Eye (tissue), 1 donor: ENCODE results near the gene SLC6A1.
A peak's percentile ranks its signal among the peaks of the same experiment; 100 is the strongest.
"Not testable (repeated sequence)": the region's sequence is repeated elsewhere in the genome, so short reads cannot be mapped to it uniquely, and the experiment has no call there.

Source experiments
- DNase-seq: peaks from one replicate; pipeline ENCODE4 v3.0.0-alpha.2; 2015

The SLC6A1 gene

DNA sequence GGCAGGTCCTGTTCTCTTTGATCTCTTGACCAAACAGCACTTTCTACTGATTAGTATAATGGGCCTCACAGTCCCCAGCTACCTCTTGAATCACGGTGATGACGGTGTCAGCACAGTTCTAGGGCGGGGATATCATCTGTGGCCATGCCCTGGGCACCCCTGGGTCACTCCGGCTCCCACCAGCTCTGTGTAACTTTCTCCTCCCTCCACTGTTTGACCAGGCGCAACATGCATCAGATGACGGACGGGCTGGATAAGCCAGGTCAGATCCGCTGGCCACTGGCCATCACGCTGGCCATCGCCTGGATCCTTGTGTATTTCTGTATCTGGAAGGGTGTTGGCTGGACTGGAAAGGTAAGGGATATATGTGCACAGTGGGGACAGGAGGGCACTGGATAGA is 29.6 kb downstream of the SLC6A1 start:
- DNase-seq, result no peak

DNA sequence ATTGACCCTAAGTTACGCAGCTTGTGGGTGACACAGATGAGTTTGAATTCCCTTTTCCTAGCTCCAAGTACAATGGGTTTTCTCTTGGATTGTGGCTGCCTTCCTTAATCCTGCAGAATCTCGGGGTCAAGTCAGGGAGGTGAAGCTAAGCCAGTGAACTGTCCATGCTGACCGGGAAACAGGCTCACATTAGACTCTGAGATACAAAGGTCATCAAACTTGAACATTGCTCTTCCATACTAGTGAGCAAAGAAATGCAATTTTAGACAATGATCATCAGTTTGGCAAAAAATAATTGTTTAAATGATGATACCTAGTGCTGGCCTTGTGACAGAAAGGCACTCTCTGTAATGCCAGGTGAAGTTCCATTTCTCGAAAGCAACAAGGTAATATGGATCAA is 31.6 kb downstream of the SLC6A1 start:
- no peak for DNase-seq

DNA sequence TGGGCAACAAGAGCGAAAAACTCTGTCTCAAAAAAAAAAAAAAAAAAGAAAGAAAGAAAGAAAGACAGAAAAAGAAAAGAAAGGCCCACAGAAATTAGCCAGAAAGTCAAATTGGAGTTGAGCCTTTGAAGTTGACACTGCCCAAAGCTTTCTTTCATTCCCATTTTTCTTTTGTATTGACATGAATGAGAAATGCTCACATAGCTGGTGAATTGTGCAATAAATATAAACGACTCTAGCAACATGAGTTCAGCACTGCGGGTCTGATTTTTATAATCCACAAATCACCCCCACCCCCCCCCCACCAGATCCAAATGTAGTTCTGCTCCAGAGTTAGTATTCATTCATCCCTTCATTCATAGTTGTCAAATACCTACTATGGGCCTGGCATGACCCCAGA is 37.4 kb downstream of the SLC6A1 start:
- no peak for DNase-seq

DNA sequence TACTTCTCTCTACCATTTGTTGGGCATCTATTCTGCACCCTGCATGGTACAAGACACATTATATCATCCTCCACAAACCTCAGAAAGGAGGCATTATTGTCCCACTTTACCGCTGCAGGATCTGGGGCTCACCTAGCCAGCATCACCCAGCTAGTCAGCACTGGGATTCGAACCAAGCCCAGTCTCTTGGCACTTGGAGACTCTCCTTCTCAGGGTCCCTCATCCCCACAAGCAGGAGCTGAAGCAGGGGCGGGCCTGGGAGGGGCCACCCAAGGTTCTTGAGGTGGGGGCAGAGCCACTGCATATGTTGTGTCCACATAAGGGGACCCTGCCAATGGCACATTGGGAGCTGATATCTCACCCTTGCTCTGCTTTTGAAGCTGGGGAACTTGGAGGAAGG is 41.3 kb downstream of the SLC6A1 start:
- no peak for DNase-seq

GRCh38 chr3:11034309-11034985 is 41.9 kb downstream of the SLC6A1 start:
- no peak for DNase-seq

- no peak for DNase-seq
These were observed 43.4 kb downstream of the SLC6A1 start for GRCh38 chr3:11035757-11036505.

DNA sequence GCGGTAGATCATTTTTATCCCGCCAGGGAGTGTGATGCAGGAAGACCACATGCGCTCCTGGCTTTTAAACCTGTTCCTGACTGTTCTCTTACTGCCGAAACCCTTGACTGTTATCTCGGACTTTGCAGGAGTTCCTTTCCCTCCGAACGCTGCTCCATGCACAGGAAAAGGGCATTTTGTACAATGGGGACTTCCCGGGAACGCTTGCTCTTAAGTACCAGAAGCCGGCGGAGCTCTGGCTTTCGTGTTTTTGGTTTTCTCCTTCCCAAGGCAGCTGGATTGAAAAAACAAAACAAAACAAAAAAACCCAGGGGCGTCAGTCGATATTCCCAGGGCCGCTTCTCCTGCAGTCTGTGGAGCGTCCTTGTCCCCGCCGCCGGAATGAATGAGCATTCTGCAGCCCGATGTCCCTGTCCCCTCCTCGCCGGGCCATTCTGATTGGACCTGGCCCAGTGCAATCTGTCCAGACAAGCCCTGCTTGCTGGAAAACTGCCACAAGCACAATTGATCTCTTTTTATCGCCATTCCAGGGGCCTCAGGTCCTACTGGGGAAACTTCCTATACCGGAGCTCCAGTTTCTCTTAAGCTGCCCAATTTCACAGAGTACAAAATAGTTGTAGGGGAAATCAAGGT is 44.8 kb downstream of the SLC6A1 start:
- DNase-seq, result no peak

DNA sequence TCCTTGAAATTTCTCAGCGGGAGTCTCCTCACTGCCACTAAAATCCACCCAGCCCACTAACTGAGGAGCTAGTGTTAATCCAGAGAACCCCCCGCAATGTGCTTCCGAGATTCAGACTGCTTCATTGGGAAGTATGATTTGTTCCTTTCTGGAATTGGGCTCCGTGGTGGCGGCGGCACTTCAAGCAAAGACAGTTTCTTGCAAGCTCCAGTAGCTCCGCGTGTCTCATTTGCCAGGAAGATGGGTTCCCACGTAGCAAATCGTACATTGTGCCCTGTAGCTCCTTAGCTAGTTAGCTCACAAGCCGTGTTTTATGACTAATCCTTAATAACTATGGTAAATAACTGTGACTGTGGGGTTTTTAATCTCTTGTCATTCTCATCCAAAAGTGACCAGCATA is 45.4 kb downstream of the SLC6A1 start:
- no peak for DNase-seq

DNA sequence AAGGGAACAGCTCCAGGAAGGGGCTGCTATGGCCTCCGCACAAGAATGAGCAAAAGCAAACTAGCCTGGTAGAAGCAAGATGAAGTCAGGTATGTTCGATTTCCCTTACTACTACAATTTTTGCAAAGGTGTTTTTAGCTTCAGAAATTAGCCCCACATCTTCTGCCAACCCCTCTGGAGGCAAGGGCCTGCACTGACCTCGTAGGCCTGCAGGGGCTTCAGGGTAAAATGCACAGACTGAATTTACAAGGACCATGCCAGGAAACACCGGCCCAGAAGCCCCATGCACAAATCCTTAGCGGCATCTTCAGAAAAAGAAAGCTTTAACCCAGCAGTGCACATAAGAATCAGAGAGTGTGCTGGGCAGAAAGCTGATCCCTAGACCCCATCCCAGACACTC is 53.0 kb downstream of the SLC6A1 start:
- DNase-seq, result no peak

- no peak for DNase-seq
These were observed 55.0 kb downstream of the SLC6A1 start for GRCh38 chr3:11047500-11047899.

DNA sequence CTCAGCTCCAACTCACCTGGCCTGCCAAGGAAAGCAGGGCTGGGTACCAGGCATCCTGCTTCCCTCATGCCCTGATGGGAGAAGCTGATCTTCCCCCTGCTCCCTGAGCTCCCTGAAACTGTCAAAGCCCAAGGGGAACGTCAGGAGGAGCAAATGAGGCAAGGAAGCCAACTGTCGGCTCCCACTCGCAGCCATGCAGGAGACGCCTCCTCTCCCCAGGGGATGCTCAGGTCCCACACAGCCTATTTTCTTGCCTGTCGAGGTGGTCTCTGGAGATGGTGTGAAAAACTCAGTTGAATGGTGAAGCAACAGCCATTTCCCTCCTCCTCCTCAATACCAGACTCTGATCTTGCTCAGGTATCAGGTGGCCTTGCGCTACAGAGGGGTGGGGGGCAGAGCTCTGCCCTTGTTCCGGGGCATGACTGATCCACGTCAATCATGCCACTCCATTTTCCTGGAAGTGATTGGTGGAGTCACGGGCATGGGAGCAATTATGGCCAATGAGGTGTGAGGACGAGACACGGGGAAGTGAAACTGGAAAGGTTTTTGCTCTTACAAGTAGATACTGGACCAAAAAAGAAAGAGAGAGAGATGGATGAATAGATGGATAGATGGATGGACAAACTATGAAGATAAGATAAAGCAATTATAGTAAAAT is 58.2 kb downstream of the SLC6A1 start:
- DNase-seq, result no peak

DNA sequence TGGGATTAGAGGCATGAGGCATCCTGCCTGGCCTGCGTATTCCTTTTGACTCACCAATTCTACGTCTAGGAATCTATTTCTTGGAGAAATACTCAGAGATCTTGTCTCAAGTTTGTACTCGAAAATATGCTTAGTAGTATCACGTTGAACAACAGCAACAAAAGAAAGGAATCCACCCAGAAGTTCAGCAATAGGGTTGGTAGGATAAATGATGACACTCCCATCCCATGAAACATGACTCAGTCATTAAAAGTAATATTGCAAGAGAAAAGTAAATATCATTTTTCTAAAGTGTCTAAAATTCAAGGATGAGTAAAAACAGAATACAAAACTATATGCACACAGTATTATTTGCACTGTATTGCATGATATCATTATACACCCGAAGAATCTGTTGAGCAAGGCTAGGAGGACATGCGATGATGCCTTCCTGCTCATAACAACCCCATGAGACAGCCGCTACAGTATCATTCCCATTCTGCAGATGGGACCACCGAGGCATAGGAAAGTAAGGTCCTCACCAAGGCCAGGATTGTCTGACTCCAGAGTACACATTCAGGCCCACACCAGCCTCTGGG is 61.5 kb downstream of the SLC6A1 start:
- no peak for DNase-seq

DNA sequence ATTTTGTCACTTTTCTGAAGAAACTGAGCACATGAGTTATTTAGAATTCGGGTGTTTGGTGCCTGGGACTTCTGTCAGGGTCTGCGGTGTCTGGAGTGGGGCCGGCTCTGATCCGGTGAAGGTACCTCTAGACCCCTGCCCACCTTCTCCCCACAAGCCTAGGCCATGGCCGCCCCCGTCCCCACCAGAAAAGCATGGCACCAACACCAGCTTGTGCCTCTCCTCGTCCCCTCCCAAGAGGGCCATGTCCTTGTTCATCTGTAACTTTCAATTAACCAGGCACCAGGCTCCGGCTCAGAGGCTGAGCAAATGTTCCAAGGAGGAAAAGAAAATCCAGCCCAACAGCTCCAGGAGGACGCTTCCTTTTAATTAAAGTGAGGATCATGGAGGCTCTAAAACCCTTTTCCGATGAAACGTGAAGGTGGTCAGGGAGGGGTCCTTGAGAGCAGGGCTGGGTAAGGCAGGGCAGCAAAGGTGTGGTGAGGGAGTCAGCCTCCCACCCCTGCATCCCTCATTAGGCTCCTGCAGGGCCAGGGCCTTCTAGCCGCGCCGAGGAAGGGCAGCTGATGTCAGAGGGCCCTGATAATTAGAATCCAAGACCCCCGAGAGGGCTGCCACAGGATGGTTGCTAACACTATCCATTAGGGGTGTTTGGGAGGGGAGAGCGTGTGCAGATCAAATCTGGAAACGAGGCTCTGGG is 62.3 kb downstream of the SLC6A1 start:
- no peak for DNase-seq

- no peak for DNase-seq
These were observed 62.9 kb downstream of the SLC6A1 start for GRCh38 chr3:11055496-11055895.

DNA sequence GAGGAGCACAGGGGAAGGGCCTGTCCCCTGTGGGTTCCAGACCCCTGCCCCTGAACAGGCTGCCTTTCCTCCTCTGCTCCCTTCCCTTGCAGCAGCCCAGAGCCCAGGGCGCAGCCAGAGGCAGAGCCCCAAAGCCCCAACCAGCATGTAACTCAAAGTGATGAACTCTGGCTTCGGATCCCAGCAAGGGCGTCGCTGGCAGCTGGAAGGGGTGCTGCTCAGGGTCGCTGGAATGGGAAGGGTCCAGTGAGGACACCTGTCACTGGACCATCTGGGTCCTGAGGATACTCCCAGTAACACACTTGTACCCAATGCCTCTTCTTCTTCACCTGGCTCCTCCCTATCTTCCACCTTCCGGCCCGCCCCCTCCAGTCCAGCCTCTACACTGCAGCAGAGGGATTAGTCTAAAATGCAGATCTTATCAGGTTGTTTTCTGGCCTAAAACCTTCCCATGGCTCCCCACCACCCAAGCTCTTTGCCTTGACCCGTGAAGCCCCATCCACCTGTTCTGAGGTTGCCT is 64.0 kb downstream of the SLC6A1 start:
- DNase-seq, result no peak

GRCh38 chr3:11057655-11058054 is 65.1 kb downstream of the SLC6A1 start:
- no peak for DNase-seq

- DNase-seq, result peak; percentile 90
These were observed 66.7 kb downstream of the SLC6A1 start for GRCh38 chr3:11059090-11059798.

DNA sequence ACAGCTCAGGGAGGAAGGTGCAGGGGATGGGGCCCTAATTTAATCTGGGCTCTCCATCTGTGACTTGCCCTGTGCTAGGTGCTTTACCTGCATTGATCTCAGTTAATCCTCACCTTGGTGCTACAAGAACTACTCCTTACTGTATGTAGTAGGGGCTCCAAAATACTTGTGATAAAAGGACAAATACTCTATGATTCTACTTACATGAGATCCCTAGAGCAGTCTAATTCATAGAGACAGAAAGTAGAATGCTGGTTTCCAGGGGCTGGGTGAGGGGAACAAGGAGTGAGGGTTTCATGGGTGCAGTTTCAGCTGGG is 67.2 kb downstream of the SLC6A1 start:
- no peak for DNase-seq

DNA sequence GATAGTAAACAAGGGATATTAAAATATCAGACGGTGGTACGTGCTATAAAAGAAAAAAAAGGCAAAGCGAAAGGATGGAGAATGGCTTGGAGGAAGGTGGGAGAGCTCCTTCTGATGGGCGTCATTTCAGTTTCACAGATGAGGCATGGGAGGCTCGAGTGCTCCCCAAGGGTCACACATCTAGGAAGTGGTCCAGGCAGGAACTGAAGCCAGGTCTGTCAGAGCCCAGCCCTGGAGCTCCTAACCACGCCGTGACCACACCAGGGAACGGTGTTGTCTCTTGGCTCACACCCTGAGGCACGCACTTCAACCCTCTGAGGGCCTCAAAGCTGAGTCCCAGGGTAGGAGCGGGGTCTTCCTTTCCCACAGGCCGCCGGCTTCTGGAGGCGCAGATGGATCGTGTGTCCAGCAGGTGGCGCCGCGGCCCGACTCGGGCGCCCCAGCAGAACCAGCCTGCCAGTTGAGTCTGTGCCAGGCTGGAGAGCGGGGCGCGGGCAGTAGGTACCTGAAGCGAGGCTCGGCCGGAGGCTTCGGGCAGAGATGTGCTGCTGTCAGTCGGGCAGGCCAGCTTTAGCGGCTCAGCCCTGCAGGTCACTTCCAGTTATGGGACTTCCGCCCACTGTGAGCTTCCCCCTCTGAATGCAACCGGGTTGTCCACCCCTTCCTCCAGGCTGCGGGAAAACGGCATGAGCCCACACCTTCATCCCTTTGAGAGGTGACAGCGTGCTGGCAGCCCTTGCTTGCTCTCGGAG is 68.1 kb downstream of the SLC6A1 start:
- DNase-seq, result peak; percentile 70

GRCh38 chr3:11061268-11061871 is 68.8 kb downstream of the SLC6A1 start:
- DNase-seq, result not testable (repeated sequence)

- DNase-seq, result no peak
These were observed 70.2 kb downstream of the SLC6A1 start for GRCh38 chr3:11062704-11063103.
